IMR-90 (cell line): ENCODE measurements around the gene PDCD6IP. TPM values are rescaled to one million over a fixed set of nuclear protein-coding genes. Genes with fewer than 3 reads are reported as not detected.

Source experiments
- ATAC-seq: fragments of 200-7000 bp; cut with Tn5 transposase; 2 replicates; pipeline ENCODE4 v1.9.1; 2020; ENCODE audit warnings: low read depth, mild to moderate bottlenecking, moderate library complexity
- BruUV-seq: library from RNA; stranded (reverse); fragments of 400-500 nt; replicated peaks from 2 replicates; lab custom pipeline; 2021; lab: Mats Ljungman, UMichigan
- CTCF ChIA-PET: fragments of 300-600 bp; formaldehyde crosslinking; extraction: SDS; loops from one replicate; lab custom pipeline; 2021; ENCODE audit warnings: antibody characterized with exemption; lab: Yijun Ruan, JAX
- POLR2A ChIA-PET: fragments of 300-600 bp; sonication (Branson Sonifier 250); formaldehyde crosslinking; loops from one replicate; lab custom pipeline; 2022; ENCODE audit warnings: antibody characterized with exemption; ENCODE audit not compliant: unreplicated experiment; lab: Charles Lee
- DNase-seq: peaks from one replicate; pipeline ENCODE4 v3.0.0; 2013
- H2AFZ ChIP-seq: replicated peaks from 2 replicates; pipeline ENCODE3; 2013; ENCODE audit warnings: low read length, mild to moderate bottlenecking; ENCODE audit not compliant: poor library complexity
- H2AK5ac ChIP-seq: 2 replicates; pipeline ENCODE4 v1.6.1; 2013; ENCODE audit warnings: low read depth, low read length, inconsistent platforms
- H2AK9ac ChIP-seq: replicated peaks from 2 replicates; pipeline ENCODE3; 2013; ENCODE audit warnings: mild to moderate bottlenecking, low read depth, low read length, moderate library complexity; ENCODE audit not compliant: poor library complexity
- H2BK120ac ChIP-seq: 2 replicates; pipeline ENCODE4 v1.6.1; 2013; ENCODE audit warnings: low read depth, low read length, inconsistent platforms
- H2BK15ac ChIP-seq: 3 replicates; pipeline ENCODE4 v1.6.1; 2013; ENCODE audit warnings: low read depth, low read length, inconsistent platforms
- H2BK20ac ChIP-seq: 2 replicates; pipeline ENCODE4 v1.6.1; 2013; ENCODE audit warnings: low read depth, mild to moderate bottlenecking, inconsistent platforms, low read length, moderate library complexity
- H2BK5ac ChIP-seq: 2 replicates; pipeline ENCODE4 v1.6.1; 2013; ENCODE audit warnings: mild to moderate bottlenecking, low read depth, low read length, inconsistent platforms; ENCODE audit not compliant: poor library complexity, severe bottlenecking
- H3K14ac ChIP-seq: replicated peaks from 2 replicates; pipeline ENCODE4 v1.6.1; 2013; ENCODE audit warnings: low read depth, low read length, inconsistent platforms
- H3K18ac ChIP-seq: 2 replicates; pipeline ENCODE4 v1.6.1; 2013; ENCODE audit warnings: low read depth, low read length, control low read depth
- H3K23ac ChIP-seq: 2 replicates; pipeline ENCODE4 v1.6.1; 2013; ENCODE audit warnings: low read depth, low read length, inconsistent platforms
- H3K27ac ChIP-seq: 2 replicates; pipeline ENCODE4 v1.5.1; 2013; ENCODE audit warnings: mild to moderate bottlenecking, control low read depth, low read length; ENCODE audit not compliant: insufficient read depth
- H3K27me3 ChIP-seq: 2 replicates; pipeline ENCODE4 v1.6.1; 2013; ENCODE audit warnings: low read length; ENCODE audit not compliant: control insufficient read depth, insufficient read depth
- H3K36me3 ChIP-seq: 2 replicates; pipeline ENCODE4 v1.6.1; 2013; ENCODE audit warnings: low read length, mixed read lengths; ENCODE audit not compliant: control insufficient read depth, insufficient read depth
- H3K4ac ChIP-seq: 2 replicates; pipeline ENCODE4 v1.6.1; 2013; ENCODE audit warnings: low read depth, low read length, inconsistent platforms
- H3K4me1 ChIP-seq: 2 replicates; pipeline ENCODE4 v1.6.1; 2013; ENCODE audit warnings: low read length, mixed read lengths; ENCODE audit not compliant: control insufficient read depth, insufficient read depth
- H3K4me2 ChIP-seq: 2 replicates; pipeline ENCODE4 v1.6.1; 2013; ENCODE audit warnings: low read depth, mild to moderate bottlenecking, control low read depth, low read length, moderate library complexity
- H3K4me3 ChIP-seq: 2 replicates; pipeline ENCODE4 v1.5.1; 2013; ENCODE audit warnings: low read depth, mild to moderate bottlenecking, control low read depth, low read length, moderate library complexity; ENCODE audit not compliant: insufficient read depth
- H3K56ac ChIP-seq: 2 replicates; pipeline ENCODE4 v1.6.1; 2013; ENCODE audit warnings: low read length, inconsistent platforms; ENCODE audit not compliant: insufficient read depth; ENCODE audit errors: extremely low read depth
- H3K79me1 ChIP-seq, 2 experiments: 2 replicates each; pipeline ENCODE4 v1.6.1; 2013; ENCODE audit warnings: low read length in 2 of 2, inconsistent platforms in 1 of 2, low read depth in 1 of 2
- H3K9ac ChIP-seq: 2 replicates; pipeline ENCODE4 v1.6.1; 2013; ENCODE audit warnings: low read depth, low read length, control low read depth
- H3K9me1 ChIP-seq: 2 replicates; pipeline ENCODE4 v1.6.1; 2013; ENCODE audit warnings: low read length, inconsistent platforms; ENCODE audit not compliant: insufficient read depth
- H3K9me3 ChIP-seq: 2 replicates; pipeline ENCODE4 v1.6.1; 2013; ENCODE audit warnings: low read length; ENCODE audit not compliant: control insufficient read depth, insufficient read depth
- H4K20me1 ChIP-seq: 2 replicates; pipeline ENCODE4 v1.6.1; 2013; ENCODE audit warnings: low read length, inconsistent platforms; ENCODE audit not compliant: insufficient read depth
- H4K5ac ChIP-seq: 2 replicates; pipeline ENCODE4 v1.6.1; 2013; ENCODE audit warnings: mild to moderate bottlenecking, low read depth, low read length, control low read depth
- H4K8ac ChIP-seq, 2 experiments: 2 replicates each; pipeline ENCODE4 v1.6.1; 2013; ENCODE audit warnings: low read depth in 2 of 2, low read length in 2 of 2, control low read depth in 1 of 2, inconsistent platforms in 1 of 2
- H4K91ac ChIP-seq: 2 replicates; pipeline ENCODE4 v1.6.1; 2013; ENCODE audit warnings: low read depth, low read length, inconsistent platforms; ENCODE audit not compliant: insufficient read depth
- BHLHE40 ChIP-seq: fragments of 150-350 bp; IDR thresholded peaks from 2 replicates; pipeline ENCODE4 v1.6.1; 2016; ENCODE audit warnings: mild to moderate bottlenecking, low read depth, low read length
- CHD1 ChIP-seq: IDR thresholded peaks from 2 replicates; pipeline ENCODE4 v1.6.1; 2012; ENCODE audit warnings: low read depth, low read length, improper control_type of control experiment
- ELK1 ChIP-seq: fragments of 150-350 bp; IDR thresholded peaks from 2 replicates; pipeline ENCODE4 v1.6.1; 2016; ENCODE audit warnings: low read depth, mild to moderate bottlenecking, low read length, moderate library complexity, borderline replicate concordance
- MXI1 ChIP-seq: IDR thresholded peaks from 2 replicates; pipeline ENCODE4 v1.6.1; 2012; ENCODE audit warnings: low read depth, mild to moderate bottlenecking, low read length, moderate library complexity, borderline replicate concordance
- RAD21 ChIP-seq: IDR thresholded peaks from 2 replicates; pipeline ENCODE4 v1.6.1; 2012; ENCODE audit warnings: low read length, improper control_type of control experiment
- RCOR1 ChIP-seq: IDR thresholded peaks from 2 replicates; pipeline ENCODE4 v1.6.1; 2012; ENCODE audit warnings: mild to moderate bottlenecking, low read length, improper control_type of control experiment; ENCODE audit not compliant: insufficient replicate concordance
- RFX5 ChIP-seq: IDR thresholded peaks from 2 replicates; pipeline ENCODE4 v1.8.0; 2012; ENCODE audit warnings: low read depth, mild to moderate bottlenecking, low read length, moderate library complexity
- USF2 ChIP-seq: fragments of 150-350 bp; IDR thresholded peaks from 2 replicates; pipeline ENCODE4 v1.6.1; 2017; ENCODE audit warnings: mild to moderate bottlenecking, antibody characterized with exemption, low read length, low read depth
- WGBS, 2 experiments: methylation state at CpG; one replicate each; pipeline versions ENCODE4 v1.1.5 to v1.1.7; 2013; ENCODE audit warnings: missing lambda C conversion rate in 2 of 2; ENCODE audit not compliant: insufficient read length in 1 of 2; ENCODE audit errors: extremely low coverage in 2 of 2; 5-methylcytosine and 5-hydroxymethylcytosine counted together
- dilution Hi-C: fragments of 300-500 bp; cut with HindIII; formaldehyde crosslinking; loops from one replicate; pipeline ENCODE4 v1.14.3; 2018; ENCODE audit warnings: low sequenced_read_pairs; ENCODE audit not compliant: unreplicated experiment
- in situ Hi-C: fragments of 300-500 bp; cut with MboI; formaldehyde crosslinking; loops from 3 replicates; pipeline ENCODE4 v1.14.3; 2019; ENCODE audit warnings: low sequenced_read_pairs, inconsistent platforms, mixed read lengths
- intact Hi-C: fragments of 100-400 bp; cut with micrococcal nuclease; formaldehyde crosslinking; loops from 2 replicates; pipeline ENCODE4 v1.10.0; 2022
- polyA plus RNA-seq, 3 experiments: library from polyadenylated mRNA; depleted of rRNA; stranded (reverse); fragments of >200 nt; gene quantifications; 2 replicates each; pipeline ENCODE4 v1.2.3, GENCODE V29; 2012; ENCODE audit warnings: low replicate concordance in 1 of 3
- total RNA-seq: library from RNA; depleted of rRNA; stranded (reverse); fragments of >200 nt; gene quantifications from 2 replicates; pipeline ENCODE4 v1.2.3, GENCODE V29; 2012

Gene PDCD6IP
- total and polyA plus RNA-seq, 2 of the 4 experiments (the other 2 are of a cell fraction): 68.1 to 78.3 TPM

- Histone ChIP-seq H3K79me1 (peaks cover 30 to 51% of the 10 kb centered on the region in 2 experiments), H4K8ac (no peak overlapping the region), H2BK5ac (no peak overlapping the region), H3K9me3 (no peaks in the 10 kb centered on the region), H3K4me3 (no peak overlapping the region), H3K27me3 (no peaks in the 10 kb centered on the region), H2BK15ac (no peak overlapping the region), H3K14ac (no peak overlapping the region), H4K20me1 (peaks cover 64% of the 10 kb centered on the region), H4K91ac (no peak overlapping the region), H4K5ac (no peak overlapping the region), H2AK9ac (no peak overlapping the region), H2BK20ac (no peak overlapping the region), H3K4ac (no peak overlapping the region), H3K27ac (no peak overlapping the region), H3K4me2 (no peak overlapping the region), H3K9ac (no peak overlapping the region), H3K4me1 (peaks cover 4% of the 10 kb centered on the region), H3K9me1 (peaks cover 11% of the 10 kb centered on the region; the same call in 1 of the 2 replicates), H2BK120ac (no peak overlapping the region), H3K18ac (no peak overlapping the region), H3K56ac (no peak overlapping the region), H2AK5ac (no peak overlapping the region), H3K36me3 (peaks cover 8% of the 10 kb centered on the region), H2AFZ (no peak overlapping the region), H3K23ac (no peak overlapping the region)
- DNase-seq: peak; percentile 49
- ChIA-PET CTCF (no interaction called here), POLR2A (no interaction called here)
- WGBS, 2 experiments: 94% methylated on average over 4 of the region's 5 CpGs; no CpG with 5 or more reads in 1 of the 2 experiments
- ATAC-seq: no peak; the same call in 1 of the 2 replicates
- in situ Hi-C loops: no loop called here
- no TSS peak for BruUV-seq
- dilution Hi-C loops: no loop called here
- no peak for TF ChIP-seq ELK1
- TF ChIP-seq RAD21: no peak
- no peak for TF ChIP-seq CHD1
- TF ChIP-seq RCOR1: no peak
- no peak for TF ChIP-seq USF2
- TF ChIP-seq BHLHE40: no peak
- no peak for TF ChIP-seq RFX5
- TF ChIP-seq MXI1: no peak
- intact Hi-C loops: no loop called here
These were observed 10.1 kb downstream of the PDCD6IP start for GRCh38 chr3:33808559-33808958.
